HG03442 (cell line): ENCODE data around the gene SLAMF9.

Source experiments
- ATAC-seq: cut with Tn5 transposase; IDR thresholded peaks from one replicate; pipeline ENCODE4 v1.9.1; 2021; ENCODE audit warnings: mild to moderate bottlenecking, moderate library complexity; ENCODE audit not compliant: unreplicated experiment

SLAMF9 gene

GRCh38 chr1:159946242-159947187 lies 7.5 kb downstream of the SLAMF9 start:
- ATAC-seq: no peak

- peak; percentile 67 for ATAC-seq
These were observed 8.4 kb downstream of the SLAMF9 start, which contains the start of gene IGSF9 for GRCh38 chr1:159945483-159946241. IGSF9 (minus strand) TSS chr1:159945613; CDS start chr1:159943454, 2,159 bp downstream.

DNA sequence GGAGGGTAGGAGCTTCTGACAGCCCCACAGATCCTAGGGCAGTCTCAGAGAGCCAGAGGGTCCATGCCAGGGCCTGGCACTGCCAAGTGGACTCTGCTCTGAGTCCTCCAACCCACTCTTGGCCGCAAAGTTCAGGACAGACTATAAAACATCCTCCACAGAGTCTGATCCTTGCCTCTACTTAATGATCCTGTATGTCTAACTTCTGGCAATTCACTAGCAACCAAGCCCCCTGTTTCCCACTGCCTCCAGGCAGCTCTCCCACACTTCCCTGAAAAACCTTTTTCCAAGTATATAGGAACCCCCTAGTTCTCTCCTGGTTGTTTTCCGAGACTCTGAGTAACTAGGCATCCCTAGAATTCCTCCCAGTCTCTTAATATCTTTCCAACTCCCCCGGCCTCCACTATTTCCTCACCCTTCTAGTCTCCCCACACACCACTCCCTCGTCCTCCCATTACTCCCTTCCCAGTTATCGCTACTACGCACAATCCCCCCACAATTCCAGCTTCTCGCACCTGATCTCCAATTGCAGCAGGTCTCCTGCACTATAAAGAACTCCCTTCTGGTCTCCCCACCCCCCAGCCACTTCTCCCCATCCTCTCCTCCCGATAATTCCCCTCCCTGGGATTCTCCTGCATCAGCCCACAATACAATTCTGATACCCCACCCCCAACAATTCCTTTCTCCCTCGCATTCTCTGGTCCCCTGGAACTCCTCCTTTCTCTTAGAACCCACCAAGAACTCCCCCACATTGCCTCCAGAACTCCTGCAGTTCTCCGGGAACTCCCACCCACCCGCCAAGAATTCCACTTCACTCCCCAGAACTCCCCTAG lies 9.2 kb downstream of the SLAMF9 start:
- no peak for ATAC-seq

DNA sequence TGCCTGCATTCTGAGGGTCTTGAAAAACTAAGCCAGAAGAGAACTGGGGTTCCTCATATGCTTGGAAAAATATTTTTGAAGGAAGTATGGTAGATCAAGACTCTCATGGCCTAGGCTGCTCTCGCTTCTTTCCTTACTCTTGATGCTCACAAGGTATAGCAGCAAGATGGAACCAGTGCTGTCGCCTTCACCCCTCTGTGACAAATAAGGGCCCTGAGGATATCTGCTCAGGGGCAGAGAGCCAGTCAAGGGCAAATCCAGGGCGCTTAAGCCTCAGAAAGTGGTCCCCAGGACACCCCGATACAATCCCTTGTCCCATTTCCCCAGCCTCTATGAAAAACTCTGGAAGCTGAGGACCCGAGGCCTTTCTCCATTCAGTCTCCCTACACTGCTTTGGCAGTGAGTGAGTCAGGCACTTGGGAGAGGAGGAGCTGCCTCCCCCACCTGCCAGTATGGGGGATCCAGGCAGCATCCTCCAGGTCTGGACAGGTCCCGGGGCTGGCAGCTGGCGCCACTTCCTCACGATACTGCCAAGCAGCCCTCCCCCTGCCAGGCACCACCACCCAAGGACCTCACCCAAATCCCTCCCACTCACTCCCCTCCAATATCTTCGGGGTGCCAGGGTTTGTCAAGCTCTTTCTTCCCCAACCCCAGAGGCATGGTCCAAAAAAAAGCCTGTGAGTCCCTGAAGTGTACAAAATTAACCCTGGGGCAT lies 10.0 kb downstream of the SLAMF9 start:
- no peak for ATAC-seq

DNA sequence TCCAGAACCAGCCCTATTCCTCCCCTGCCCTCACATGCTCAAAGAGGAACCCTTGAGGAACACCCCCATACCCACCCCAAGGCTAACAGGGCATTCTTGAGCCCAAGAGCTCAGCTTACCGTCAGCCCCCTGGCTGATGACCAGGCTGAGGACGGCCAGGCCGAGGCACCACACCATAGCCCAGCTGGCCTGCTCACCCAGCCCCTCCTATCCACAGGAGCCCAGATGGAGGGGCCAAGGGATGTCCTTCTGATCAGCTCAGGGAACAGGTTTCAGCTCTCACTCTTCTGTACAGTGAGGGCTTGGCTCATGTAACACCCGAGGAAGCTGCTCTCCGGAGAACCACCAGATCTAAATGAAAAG lies 10.8 kb downstream of the SLAMF9 start:
- ATAC-seq: no peak

DNA sequence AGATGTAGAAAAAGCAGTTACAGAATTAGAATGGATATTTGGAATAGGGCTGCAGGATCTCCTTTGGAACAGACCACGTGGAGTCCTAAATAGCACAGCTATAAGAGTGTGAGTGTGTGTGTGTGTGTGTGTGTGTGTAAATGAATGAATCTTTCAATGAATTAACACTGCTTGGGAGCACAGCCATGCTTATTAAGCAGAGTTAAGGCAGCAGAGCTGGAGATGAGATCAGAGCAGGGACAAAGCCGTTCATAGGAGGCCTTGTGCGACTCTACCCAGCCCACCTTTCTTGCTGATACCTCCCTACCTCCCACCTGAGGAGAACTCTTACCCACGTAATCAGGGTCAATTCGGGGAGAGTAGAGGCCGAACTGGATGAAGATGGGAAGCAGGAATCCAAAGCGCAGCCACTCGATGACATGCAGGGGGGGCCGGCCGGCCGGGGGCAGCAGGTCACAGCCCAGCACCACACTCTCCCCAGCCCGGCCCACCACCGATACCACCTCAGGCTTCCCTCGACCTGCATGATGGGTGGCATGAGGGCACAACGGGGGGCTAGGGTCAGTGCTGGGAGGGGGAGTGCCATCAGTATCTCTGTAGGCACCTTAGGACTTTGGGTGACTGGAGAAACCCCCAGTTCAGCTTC lies 11.3 kb downstream of the SLAMF9 start:
- no peak for ATAC-seq

GRCh38 chr1:159941591-159942560 lies 12.2 kb downstream of the SLAMF9 start:
- no peak for ATAC-seq

DNA sequence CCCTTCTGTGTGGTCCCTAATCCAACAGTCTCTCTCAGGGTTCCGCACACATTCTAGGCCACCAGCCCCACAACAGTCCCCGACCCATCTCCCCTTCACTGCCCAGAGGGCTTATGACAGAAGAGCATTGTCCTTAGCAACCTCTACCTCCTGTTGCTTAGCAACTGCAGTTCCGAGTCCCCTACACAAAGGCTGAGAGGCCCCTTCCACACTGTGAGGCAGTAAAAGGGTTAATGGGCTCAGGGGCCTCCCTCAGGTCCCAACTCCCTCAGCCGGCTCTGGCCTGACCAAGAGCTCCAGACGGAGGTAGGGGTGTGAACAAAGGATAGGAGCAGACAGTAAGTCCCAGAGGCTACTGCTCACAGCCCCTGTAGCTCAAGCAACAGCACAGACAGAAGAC lies 12.9 kb downstream of the SLAMF9 start:
- ATAC-seq: no peak

GRCh38 chr1:159940006-159940620 lies 13.9 kb downstream of the SLAMF9 start:
- no peak for ATAC-seq

GRCh38 chr1:159939678-159940002 lies 14.4 kb downstream of the SLAMF9 start:
- no peak for ATAC-seq

GRCh38 chr1:159938905-159939677 lies 14.9 kb downstream of the SLAMF9 start:
- no peak for ATAC-seq

- peak; percentile 37 for ATAC-seq
These were observed 15.7 kb downstream of the SLAMF9 start for GRCh38 chr1:159938211-159938852.

DNA sequence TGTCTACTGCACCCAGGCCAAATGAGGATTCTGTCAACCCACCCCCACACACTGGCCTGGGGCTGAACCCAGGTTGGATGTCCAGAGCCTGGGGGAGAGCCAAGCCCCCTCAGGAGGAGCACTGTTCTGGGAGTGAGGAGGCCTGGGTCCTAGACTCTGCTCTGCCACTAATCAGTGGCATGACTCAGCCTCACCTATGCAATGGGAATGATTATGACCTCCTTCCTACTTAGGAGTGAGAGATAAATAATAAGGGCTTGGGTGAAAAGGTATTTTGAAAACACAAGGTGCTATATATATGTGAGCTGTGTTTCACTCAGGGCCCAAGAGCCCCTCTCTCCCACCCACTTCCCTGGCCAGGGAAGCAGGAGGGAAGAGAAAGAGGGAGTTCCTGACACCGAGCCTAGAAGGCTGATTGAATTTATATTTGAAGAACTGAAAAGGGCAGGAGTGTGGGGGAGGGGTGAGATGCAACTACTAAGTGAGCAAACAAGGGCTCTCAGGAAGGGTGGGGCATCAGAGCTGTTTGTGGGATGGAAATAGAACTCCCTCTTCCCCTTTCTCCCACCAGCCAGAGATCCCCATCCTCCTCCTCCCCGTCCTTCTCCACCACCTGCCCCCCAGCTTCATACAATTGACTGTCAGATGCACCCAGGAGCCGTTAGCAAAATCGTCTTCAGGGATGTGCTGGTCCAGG lies 16.8 kb downstream of the SLAMF9 start:
- ATAC-seq: no peak

DNA sequence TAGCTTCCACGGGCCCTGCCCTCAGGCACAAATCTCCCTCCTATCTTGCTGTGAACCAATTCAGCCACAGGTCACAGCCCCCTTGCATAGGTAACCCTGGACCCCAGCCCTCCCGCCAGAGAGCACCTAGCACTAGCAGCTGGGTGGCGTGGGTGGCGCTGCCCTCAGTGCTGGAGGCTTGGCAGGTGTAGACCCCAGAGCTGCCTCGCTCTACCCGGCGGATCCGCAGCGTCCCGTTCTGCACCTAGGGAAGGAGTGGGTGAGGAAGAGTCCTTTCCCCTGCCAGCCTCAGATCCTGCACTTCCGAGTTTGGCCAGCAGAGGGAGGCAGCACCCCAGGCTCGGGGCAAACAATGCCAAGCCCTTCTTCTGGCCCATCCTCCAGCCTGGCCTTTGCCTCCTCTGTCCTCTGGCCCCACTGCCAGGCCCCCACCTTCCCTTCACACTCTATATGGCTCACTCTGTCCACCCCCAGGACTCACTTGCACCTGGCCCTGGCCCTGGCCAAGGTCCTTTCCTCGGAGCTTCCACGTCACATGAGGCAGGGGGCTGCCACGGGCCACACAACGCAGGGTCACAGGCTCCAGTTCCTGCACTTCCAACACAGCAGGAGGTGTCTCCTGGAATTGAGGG lies 17.6 kb downstream of the SLAMF9 start:
- ATAC-seq: no peak

- no peak for ATAC-seq
These were observed 18.2 kb downstream of the SLAMF9 start for GRCh38 chr1:159935719-159936272.

GRCh38 chr1:159935305-159935704 lies 18.7 kb downstream of the SLAMF9 start:
- no peak for ATAC-seq
